Right lobe of liver (tissue), 6 donors: ENCODE data around the gene KRTAP10-12. TPM values are rescaled to one million over a fixed set of nuclear protein-coding genes. Genes with fewer than 3 reads are reported as not detected.
A peak's percentile ranks its signal among the peaks of the same experiment; 100 is the strongest.

Source experiments
- ATAC-seq, 4 donors: fragments of 200-7000 bp; cut with Tn5 transposase; one replicate each; pipeline ENCODE4 v1.9.1; 2020; ENCODE audit warnings: mild to moderate bottlenecking in 4 of 4, moderate library complexity in 4 of 4
- DNase-seq, 3 donors: peaks; one replicate each; pipeline ENCODE4 v3.0.0-alpha.2; 2020
- H3K27ac ChIP-seq, 3 donors: fragments of 200-600 bp; one replicate each; pipeline ENCODE4 v1.8.0; 2022
- H3K27me3 ChIP-seq, 2 donors: fragments of 200-600 bp; one replicate each; pipeline ENCODE4 v1.8.0; 2022
- H3K36me3 ChIP-seq, 4 donors: fragments of 200-600 bp; sonication (generic) in 1 of 4; one replicate each; pipeline versions ENCODE4 v1.5.1 to v1.8.0; 2017 to 2022; ENCODE audit warnings: control low read depth in 1 of 4
- H3K4me1 ChIP-seq, 4 donors: fragments of 200-600 bp; sonication (generic) in 1 of 4; one replicate each; pipeline versions ENCODE4 v1.5.1 to v1.8.0; 2017 to 2022; ENCODE audit warnings: control low read depth in 1 of 4
- H3K4me3 ChIP-seq, 3 donors: fragments of 200-600 bp; one replicate each; pipeline ENCODE4 v1.8.0; 2022
- H3K9me3 ChIP-seq, 4 donors: fragments of 200-600 bp; sonication (generic) in 1 of 4; one replicate each; pipeline versions ENCODE4 v1.5.1 to v1.8.0; 2017 to 2022; ENCODE audit warnings: control low read depth in 1 of 4
- CTCF ChIP-seq, 4 donors: fragments of 200-600 bp in 3 of 4; fragments of 450-650 bp in 1 of 4; IDR thresholded peaks; one replicate each; pipeline versions ENCODE4 v1.5.1 to v1.8.0; 2016 to 2022; ENCODE audit warnings: antibody characterized with exemption in 4 of 4, mild to moderate bottlenecking in 2 of 4
- POLR2A ChIP-seq: fragments of 450-650 bp; IDR thresholded peaks from one replicate; pipeline ENCODE4 v1.6.1; 2017; ENCODE audit warnings: antibody characterized with exemption, mild to moderate bottlenecking
- WGBS: methylation state at CpG from one replicate; pipeline ENCODE4 v1.1.6; 2018; ENCODE audit warnings: low coverage, low lambda C conversion rate; ENCODE audit not compliant: insufficient coverage; ENCODE audit errors: missing lambda C conversion rate; 5-methylcytosine and 5-hydroxymethylcytosine counted together
- intact Hi-C, 2 donors: fragments of 100-400 bp; cut with DNase I; formaldehyde crosslinking; loops; one replicate each; pipeline versions ENCODE4 v1.11.2 to v1.14.1; 2022
- total RNA-seq, 6 experiments: library from RNA; depleted of rRNA in 2 of 6; stranded (reverse); fragments of >200 nt in 2 of 6; fragmentation: NEBNext Ultra II Directional in 3 of 6; extraction: Animal tissue kit (Norgen Biotek cat#: 25700) in 3 of 6; gene quantifications; one replicate each; pipeline versions ENCODE4 v1.1.0 to v1.2.4, GENCODE V29; 2016 to 2023
- donor health status: DM: no; HTN: yes; CAD: no.
- donor health status: DM: no; HTN: no; CAD: no.
- donor health status: DM: no; HTN: no; CAD: no.
- donor health status: DM: no; HTN: yes; CAD: no.
- donor health status: DM: no; HTN: yes; CAD: no.

The KRTAP10-12 gene
- total RNA-seq, 6 experiments from 2014 or later = not detected

DNA sequence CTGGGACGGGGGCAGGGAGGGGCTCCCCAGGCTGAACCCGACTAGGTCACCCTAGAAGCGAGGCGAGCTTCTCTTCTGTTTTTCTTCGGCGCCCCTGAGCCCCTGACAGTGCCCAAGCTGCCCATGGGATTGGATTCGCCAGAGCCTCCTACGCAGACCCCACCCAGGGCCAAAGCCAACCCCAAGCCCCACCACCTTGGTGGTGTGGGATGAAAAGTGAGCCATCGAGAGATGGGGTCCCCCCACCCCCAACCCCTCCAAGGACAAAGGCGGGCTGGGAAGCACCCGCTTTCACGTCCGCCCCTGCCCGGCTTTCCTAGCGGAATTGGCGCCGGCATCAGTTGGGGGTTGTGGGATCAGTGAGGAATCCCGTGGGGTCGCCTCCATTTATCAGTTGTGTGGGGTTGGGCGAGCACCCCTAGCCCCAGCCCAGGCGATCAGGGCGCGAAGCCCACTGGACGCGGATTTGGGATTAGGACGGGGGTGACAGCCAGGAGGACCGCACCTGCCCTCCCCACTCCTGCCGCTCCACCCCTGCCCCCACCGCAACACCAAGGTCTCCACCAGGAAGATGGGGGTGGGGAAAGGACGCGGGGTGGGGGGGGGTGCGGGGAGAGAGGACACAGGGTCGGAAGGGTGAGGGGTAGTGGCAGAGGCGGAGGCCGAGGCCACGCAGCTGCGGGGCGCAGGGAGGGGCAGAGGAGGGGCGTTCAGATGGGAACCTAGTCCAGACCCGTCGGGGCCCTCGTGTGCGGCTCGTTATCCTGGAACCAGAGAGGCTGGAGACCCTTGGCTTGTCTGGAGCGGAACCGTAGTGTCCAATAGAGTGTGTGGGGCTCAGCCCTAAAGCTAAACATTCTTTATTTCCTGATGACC, 10.0 kb downstream of the KRTAP10-12 start:
- no peak for ATAC-seq
- no peak overlapping the region for H3K4me3 ChIP-seq
- peaks cover 17 to 24% of the 10 kb centered on the region in 2 donors for H3K27me3 ChIP-seq
- no peak overlapping the region for H3K27ac ChIP-seq
- TF ChIP-seq POLR2A = no peak
- no peak for TF ChIP-seq CTCF (IDR thresholded peaks at IDR 0.05)
- intact Hi-C loops = no loop called here
- DNase-seq = peak in 1 of 3 donors; percentile 35
- no peaks in the 10 kb centered on the region for H3K36me3 ChIP-seq
- WGBS = 1% methylated on average over 8 of the region's 46 CpGs
- H3K9me3 ChIP-seq = no peaks in the 10 kb centered on the region
- H3K4me1 ChIP-seq = peaks cover 0 to 3% (median 0%) of the 10 kb centered on the region in 4 donors

DNA sequence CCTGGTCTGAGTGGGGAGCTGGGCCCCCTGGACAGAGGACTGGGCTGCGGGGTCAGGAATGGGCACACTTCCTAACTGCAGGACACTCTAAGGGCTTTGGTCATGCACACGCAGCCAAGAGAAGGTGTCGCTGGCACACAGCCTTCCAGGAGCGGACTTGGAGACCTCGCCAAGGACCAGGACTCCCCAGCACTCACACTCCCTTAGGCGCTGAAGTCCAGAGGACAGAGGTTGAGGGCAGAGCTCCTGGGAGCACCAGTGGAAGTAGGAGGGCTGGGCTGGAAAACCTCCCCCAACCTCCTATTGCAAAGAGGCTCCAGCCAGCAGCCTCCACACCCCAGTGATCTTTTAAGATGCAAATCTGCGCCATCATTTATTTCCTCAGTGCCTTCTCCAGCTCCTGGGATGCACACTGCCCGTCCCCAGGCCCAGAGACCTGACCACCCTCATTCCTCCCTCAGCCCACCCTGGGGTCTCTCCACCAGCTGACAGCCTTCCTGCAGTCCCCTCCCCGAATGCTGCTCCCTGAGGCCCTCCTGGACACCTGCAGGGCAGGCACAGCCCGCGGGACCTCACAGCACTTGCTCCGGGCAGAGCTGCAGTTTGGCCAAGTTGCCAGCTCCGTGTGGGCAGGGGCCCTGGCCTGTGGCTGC, 11.4 kb downstream of the KRTAP10-12 start:
- TF ChIP-seq CTCF (IDR thresholded peaks at IDR 0.05) = no peak
- no peak for TF ChIP-seq POLR2A
- intact Hi-C loops = no loop called here
- ATAC-seq (no peak), DNase-seq (peak in 1 of 3 donors; percentile 44)
- whole genome bisulfite sequencing = 0% methylated on average over 2 of the region's 13 CpGs
- no peak overlapping the region for H3K27ac ChIP-seq
- no peak overlapping the region for H3K4me3 ChIP-seq
- H3K4me1 ChIP-seq = peaks cover 0 to 3% (median 0%) of the 10 kb centered on the region in 4 donors
- peaks cover 24 to 29% of the 10 kb centered on the region in 2 donors for H3K27me3 ChIP-seq
- no peaks in the 10 kb centered on the region for H3K36me3 ChIP-seq
- no peaks in the 10 kb centered on the region for H3K9me3 ChIP-seq

GRCh38 chr21:44708866-44709425, 12.0 kb downstream of the KRTAP10-12 start:
- peaks cover 0 to 3% (median 0%) of the 10 kb centered on the region in 4 donors for H3K4me1 ChIP-seq
- H3K9me3 ChIP-seq = no peaks in the 10 kb centered on the region
- 0% methylated on average over 8 of the region's 25 CpGs for WGBS
- DNase-seq (peak in 2 of 3 donors; percentile 39), ATAC-seq (no peak)
- no peak overlapping the region for H3K27ac ChIP-seq
- H3K36me3 ChIP-seq = no peaks in the 10 kb centered on the region
- TF ChIP-seq CTCF (IDR thresholded peaks at IDR 0.05) = no peak
- TF ChIP-seq POLR2A = no peak
- H3K4me3 ChIP-seq = no peak overlapping the region
- peaks cover 24 to 34% of the 10 kb centered on the region in 2 donors for H3K27me3 ChIP-seq
- intact Hi-C loops = no loop called here

DNA sequence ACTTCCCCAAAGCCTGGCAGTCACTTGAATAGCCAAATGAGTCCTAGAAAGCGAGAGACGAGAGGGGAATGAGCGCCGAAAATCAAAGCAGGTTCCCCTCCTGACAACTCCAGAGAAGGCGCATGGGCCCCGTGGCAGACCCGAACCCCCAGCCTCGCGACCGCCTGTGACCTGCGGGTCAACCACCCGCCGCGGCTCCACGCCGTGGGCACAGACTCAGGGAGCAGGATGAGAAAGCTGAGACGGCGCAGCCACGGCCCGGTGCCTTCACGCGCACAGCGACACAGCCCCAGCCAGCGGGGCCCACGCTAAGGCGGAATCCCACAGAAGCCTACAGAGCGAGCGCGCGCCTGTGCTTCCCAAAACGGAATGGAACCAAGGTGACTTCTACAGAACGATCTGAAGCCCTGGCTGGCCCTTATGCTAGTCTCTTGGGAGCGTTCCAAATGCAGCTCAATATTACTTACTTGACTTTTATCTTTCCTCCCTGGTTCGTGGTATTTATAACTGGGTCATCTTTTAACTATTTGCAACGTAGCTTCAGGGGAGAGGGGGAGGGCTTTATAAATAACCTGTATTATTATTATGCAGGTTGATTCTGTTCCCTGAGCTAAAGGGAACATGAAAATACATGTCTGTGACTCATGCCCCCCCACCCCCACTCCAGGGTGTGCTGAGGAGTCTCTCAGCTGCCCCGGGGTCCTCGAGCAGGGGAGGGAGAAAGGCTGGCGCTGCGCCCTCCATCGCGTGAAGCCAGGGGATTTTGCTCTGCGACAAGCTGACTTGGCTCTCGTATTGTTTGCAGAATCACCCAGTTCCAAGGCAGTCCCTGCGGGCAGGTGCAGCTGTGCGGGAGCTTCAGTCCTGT, 12.7 kb downstream of the KRTAP10-12 start:
- Histone ChIP-seq H3K4me3 (no peak overlapping the region), H3K36me3 (no peaks in the 10 kb centered on the region), H3K9me3 (no peaks in the 10 kb centered on the region), H3K4me1 (peaks cover 0 to 3% (median 0%) of the 10 kb centered on the region in 4 donors), H3K27me3 (peaks cover 24 to 34% of the 10 kb centered on the region in 2 donors), H3K27ac (no peak overlapping the region)
- peak in 2 of 4 donors; percentile 9 to 29 for ATAC-seq
- TF ChIP-seq CTCF (IDR thresholded peaks at IDR 0.05) (no peak), POLR2A (no peak)
- intact Hi-C loops = no loop called here
- WGBS = 2% methylated on average over 19 of the region's 45 CpGs
- DNase-seq = peak in 1 of 3 donors; percentile 35
